GM10266 (cell line): Measurements from ENCODE around the gene ZNF341.
"Not testable (repeated sequence)": the region's sequence is repeated elsewhere in the genome, so short reads cannot be mapped to it uniquely, and the experiment has no call there.

Experiments
- DNase-seq: peaks from one replicate; pipeline ENCODE4 v3.0.0; 2012; ENCODE audit errors: extremely low spot score
- CTCF ChIP-seq: IDR thresholded peaks from 2 replicates; pipeline ENCODE4 v1.5.1; 2012; ENCODE audit warnings: mild to moderate bottlenecking, low read depth; ENCODE audit not compliant: control insufficient read depth, insufficient read depth; ENCODE audit errors: missing control alignments

The ZNF341 gene

GRCh38 chr20:33694639-33695012 is 37.2 kb upstream of the ZNF341 start:
- no peak for TF ChIP-seq CTCF
- DNase-seq = no peak

GRCh38 chr20:33696448-33696847 is 35.3 kb upstream of the ZNF341 start:
- DNase-seq = no peak
- TF ChIP-seq CTCF = no peak

- no peak for TF ChIP-seq CTCF
Measured at GRCh38 chr20:33697129-33697528, 34.7 kb upstream of the ZNF341 start.

GRCh38 chr20:33698966-33699365 is 32.8 kb upstream of the ZNF341 start:
- not testable (repeated sequence) for DNase-seq

More at GRCh38 chr20:33697129-33697528, 34.7 kb upstream of the ZNF341 start:
- no peak for DNase-seq

GRCh38 chr20:33700696-33701441 is 30.9 kb upstream of the ZNF341 start:
- not testable (repeated sequence) for DNase-seq

GRCh38 chr20:33701629-33702450 is 30.0 kb upstream of the ZNF341 start:
- no peak for DNase-seq
- no peak for TF ChIP-seq CTCF

GRCh38 chr20:33702861-33703260 is 28.9 kb upstream of the ZNF341 start:
- no peak for DNase-seq
- TF ChIP-seq CTCF = no peak

GRCh38 chr20:33703498-33704137 is 28.2 kb upstream of the ZNF341 start:
- DNase-seq = no peak
- no peak for TF ChIP-seq CTCF
